CD4-positive, alpha-beta T cell treated with Interferon gamma for 1 hour (primary cell): Measurements from ENCODE around the gene DOCK11.
A peak's percentile ranks its signal among the peaks of the same experiment; 100 is the strongest.

ENCODE experiments used
- DNase-seq: peaks from one replicate; pipeline ENCODE4 v3.0.0-alpha.2; 2020

The DOCK11 gene

GRCh38 chrX:118536204-118536603 lies 40.6 kb downstream of the DOCK11 start:
- no peak for DNase-seq

DNA sequence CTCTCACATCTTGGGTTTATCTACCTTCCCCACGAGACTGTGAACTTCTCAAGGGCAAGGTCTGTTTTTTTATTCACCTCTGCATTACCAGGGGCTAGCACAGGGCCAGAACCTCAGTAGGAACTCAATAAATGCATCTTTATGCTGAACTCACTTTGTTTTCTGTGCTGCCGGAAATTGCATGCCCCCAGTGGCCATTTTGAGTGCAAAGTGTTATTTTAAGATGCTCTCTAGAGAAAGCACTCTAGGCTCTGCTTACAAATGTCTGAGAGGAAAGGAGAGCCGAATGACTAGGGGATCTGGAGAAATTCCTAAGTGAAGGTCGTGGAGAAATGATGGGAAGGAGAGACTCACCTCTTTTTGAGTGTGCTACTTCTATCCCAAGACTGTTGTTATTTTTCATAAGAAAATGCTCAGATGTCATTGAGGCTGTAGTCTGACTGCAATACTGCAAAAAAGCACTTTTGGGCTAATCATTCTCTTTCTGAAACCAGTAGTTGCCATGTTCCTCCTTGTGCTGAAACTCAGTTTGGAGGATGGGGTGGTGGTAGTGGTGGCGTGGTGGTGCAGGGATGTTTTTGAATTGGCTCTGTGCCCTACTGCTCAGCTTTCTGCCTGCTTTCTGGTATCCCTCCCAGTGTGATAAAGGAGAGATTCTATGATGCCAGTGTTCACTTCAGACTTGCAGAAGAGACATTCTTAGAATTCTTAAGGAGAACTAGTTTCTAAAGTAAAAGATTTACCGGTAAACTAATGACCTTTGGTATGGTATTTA lies 41.3 kb downstream of the DOCK11 start:
- peak; percentile 34 for DNase-seq

GRCh38 chrX:118538386-118538785 lies 42.8 kb downstream of the DOCK11 start:
- DNase-seq: no peak

DNA sequence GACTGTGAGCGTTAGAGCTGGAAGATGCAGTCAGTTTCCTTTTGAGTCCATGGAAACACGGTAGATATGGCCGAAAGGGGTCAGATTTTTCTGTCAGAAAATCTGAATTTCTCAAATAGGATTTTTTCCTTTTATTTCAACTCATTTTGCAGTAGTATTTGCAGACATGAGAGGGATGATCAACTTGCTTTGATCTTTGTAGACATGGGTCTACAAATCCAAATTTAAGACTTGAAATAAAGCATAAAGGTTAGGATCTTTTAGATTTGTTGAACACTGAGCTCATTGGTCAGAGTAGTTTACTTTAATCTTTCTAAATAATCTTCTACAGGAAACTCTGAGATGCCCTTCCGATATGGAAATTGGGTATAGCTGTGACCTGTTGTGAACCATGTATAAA lies 44.7 kb downstream of the DOCK11 start:
- no peak for DNase-seq

GRCh38 chrX:118541482-118541881 lies 45.9 kb downstream of the DOCK11 start:
- no peak for DNase-seq

DNA sequence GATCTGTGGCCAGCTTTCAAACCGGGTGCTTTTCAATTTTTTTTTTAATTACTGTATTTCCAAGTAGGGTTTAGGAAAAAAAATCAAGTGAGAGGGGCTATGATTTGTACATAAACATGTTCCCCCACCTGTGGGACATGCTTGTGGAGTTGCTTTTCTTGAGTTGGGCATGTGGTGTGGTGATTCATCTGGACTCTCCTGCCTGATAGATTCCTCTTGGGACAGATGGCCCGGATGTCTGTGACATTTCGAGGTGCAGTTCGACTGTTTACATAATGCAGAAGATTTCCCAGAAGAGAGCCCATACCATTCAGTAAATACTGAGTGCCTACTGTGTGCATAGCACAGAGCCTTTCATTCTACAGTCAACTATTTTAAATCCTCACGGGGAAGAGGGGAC lies 49.9 kb downstream of the DOCK11 start:
- no peak for DNase-seq

DNA sequence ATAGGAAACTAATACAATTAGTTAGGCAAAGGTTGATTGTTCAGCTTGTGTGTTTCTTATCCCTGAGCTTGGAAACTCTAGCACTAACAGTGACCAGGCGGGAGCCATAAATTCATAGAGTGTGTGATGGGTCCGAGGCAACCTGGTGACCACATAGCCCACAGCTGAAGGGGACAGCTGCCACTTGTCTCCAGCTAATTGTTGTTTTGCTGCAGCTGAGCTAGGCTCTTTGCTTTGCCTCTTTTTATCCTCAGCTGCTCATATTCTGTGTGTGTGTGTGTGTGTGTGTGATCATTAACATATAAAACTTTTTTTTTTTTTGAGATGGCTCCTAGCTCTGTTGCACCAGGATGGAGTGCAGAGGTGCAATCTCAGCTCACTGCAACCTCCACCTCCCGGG lies 53.2 kb downstream of the DOCK11 start:
- DNase-seq: no peak

DNA sequence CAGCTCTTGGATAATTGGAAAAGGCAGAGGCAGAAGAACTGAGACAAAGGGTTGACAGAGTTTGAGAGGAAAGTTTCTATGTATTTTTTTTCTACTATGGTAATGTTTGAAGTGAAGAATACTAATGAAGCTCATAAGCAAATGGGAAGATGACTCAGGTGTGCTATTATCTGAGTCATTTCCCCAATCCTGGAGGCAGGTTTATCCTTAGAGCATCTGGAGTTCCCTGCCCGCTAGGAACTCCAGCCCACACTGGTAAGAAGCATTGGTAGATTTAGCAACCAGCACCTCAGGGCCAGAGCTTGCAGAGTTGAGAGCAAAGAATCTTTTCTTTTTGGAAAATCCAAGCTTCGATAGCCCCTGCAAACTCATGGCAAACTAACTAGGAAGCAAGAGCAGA lies 55.2 kb downstream of the DOCK11 start:
- DNase-seq: no peak

GRCh38 chrX:118551426-118551825 lies 55.8 kb downstream of the DOCK11 start:
- no peak for DNase-seq

- DNase-seq: peak; percentile 18
Observed at GRCh38 chrX:118552121-118552900, 56.7 kb downstream of the DOCK11 start.

DNA sequence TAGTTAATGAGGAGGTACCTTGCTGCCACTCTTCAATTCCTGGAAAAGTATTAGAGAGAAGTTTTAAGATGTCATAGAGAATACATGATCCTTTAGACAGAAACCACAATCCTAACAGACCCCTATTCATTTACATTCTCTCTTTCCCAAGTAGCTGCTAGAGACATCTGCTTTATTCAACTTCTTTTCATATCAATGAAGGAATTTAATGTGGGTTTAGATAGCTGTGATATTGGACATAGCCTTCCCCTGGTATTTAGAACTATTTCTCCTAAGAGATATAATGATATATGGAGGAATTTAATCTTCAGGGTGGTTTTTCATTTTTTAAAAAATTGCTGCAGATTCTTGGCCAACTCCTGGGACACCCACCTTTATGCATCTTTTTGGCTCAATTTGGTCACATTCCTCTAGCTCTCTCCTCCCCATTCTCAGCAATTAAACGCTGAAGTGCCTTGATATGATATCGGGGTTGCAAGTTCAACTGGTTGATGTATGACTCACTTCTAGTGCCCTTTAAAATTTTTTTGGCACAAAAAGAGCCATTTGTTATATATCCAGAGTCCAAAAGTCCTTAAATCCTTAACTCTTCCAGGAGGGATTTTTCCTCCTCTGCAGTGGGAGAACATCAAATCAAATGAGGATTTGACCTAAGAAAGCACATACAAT lies 57.6 kb downstream of the DOCK11 start:
- no peak for DNase-seq

DNA sequence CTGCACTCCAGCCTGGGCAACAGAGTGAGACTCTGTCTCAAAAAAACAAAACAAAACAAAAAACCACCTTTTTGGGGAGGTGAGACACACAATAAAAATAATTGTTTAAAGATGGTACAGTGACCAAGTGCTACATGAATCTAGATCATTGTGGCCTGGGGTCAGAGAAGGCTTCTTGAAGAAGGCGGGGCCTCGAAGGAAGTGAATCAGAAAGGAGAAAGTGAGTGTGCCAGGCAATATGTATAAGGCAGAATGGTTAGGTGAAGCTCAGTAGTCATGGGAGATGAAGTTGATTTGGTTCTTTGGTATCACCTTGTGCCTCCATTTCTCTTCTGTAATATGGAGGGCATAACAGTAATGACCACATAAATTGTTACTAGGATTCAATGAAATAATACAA lies 58.9 kb downstream of the DOCK11 start:
- DNase-seq: no peak

- no peak for DNase-seq
Observed at GRCh38 chrX:118558926-118559325, 63.3 kb downstream of the DOCK11 start.

DNA sequence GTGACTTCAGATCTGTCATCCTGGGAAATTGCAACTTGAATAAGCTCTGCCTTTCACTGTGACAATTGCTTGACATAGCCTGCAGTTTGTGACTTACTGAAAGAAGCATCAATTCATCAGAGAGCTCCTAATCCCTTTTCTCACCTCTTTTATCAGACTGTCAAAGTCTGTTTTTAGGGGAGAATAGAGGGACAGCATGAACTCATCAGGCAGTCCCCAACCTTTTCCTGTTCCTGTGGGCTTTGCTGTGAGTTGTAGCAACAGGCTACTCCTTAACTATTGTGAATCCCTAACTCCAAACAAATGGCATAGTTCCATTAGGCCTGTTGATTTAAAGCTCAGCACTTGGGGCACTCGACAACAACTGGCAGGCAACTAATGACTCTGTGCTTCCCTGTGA lies 64.9 kb downstream of the DOCK11 start:
- DNase-seq: no peak

DNA sequence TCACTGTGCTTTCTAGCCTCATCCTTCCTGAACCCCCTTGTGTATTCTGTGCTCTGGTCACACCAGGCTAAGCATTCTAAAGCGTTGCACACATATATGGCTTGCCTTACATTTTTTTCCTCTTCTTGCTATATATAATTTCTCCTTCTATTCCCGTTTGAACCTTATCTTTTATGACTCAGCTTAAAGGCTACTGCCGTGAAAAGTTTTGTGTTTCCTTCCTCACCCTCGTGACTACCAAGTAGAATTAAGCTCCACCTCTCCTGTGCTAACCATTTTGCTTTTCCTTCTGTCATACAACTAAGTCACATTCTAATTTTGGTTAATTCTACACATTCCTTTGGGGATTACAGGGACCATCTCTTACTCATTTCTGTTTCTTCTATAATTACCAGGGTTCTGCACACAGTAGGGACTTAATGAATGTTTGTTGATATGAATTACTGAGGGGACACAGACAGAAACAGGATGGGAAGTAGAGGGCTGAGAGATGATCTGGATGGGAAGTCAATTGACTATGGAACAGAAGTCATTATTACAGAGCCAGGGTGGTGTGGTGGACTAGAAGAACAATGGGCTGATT lies 67.1 kb downstream of the DOCK11 start:
- no peak for DNase-seq

- no peak for DNase-seq
Observed at GRCh38 chrX:118564498-118564897, 68.9 kb downstream of the DOCK11 start.

GRCh38 chrX:118565853-118566252 lies 70.2 kb downstream of the DOCK11 start:
- DNase-seq: no peak

- no peak for DNase-seq
Observed at GRCh38 chrX:118566359-118566758, 70.7 kb downstream of the DOCK11 start.

DNA sequence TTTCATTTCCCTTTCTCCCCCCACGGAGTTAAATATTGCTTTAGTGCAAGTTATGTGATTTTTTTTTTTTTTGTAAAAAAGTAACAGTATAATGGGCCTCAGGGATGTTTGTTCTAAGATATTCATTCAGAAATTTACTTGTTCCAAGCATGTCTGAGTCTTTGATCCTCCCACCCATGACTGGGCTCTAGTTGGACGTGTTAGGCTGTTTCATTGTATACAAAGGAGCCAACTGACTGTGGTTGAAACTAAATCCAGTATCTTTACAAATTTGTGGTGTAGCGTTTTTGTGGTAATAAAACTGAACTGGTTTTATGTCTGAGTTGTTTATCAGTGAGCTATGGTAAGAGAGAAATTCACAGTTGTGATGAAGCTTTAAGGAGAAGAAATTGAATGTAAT lies 74.1 kb downstream of the DOCK11 start:
- DNase-seq: no peak

GRCh38 chrX:118570209-118570608 lies 74.6 kb downstream of the DOCK11 start:
- DNase-seq: no peak

DNA sequence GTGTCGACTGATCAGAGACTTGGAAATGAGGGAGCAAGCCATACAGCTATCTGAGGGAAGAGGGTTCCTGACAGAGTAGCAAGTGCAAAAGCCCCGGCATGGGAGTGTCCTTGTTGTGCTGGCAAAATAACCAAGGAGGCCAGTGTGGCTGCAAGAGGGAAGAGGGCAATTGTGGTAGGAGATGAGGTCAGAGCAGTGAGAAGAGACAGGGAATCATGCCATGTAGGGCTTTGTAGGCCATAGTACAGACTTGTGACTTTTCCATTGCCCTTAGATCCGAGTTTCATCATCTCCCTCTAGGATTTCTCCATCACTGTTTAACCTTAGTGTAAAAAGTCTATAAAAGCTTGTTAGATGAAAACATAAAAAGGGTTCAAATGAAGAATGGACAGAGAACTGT lies 76.2 kb downstream of the DOCK11 start:
- DNase-seq: no peak

DNA sequence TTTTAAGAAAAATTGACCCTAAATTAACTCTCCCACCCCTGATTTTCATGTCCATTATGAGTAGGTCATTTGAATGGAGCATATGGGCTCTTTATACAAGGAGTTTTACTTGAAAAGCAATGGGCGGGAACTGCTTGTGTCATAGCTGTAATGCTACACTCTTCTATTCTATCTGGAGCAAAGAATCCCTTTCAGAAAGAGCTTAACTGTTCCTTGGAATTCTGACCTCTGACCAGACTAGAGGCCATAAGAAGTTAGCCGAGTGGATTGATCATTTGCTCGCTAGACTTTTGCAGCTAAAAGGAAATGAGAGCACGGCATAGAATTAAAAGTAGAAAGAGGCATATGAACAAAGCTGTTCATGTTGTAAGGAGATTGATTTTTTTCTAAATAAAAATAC lies 79.1 kb downstream of the DOCK11 start:
- DNase-seq: no peak

- no peak for DNase-seq
Observed at GRCh38 chrX:118577041-118577440, 81.4 kb downstream of the DOCK11 start.

DNA sequence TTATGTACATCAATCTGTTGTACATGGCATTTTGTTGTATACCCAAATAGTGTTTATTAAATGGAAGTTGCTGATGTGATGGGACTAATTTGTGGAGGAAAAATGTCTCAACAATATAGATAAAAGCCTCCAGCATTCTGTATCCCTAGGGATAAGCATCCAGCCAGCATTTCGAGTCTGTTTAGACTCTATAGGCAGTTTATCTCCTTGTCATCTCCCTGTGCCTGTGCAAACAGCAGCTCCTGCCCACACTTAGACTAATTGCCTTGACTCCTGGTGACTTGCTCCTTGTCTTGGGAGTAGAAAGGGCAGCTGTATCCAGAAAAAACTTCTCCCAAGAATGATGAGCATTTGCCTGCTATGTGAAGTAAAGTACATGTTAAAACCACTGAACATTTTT lies 83.8 kb downstream of the DOCK11 start:
- DNase-seq: no peak
